Measurements from ENCODE around the gene PTPN6. TPM values are rescaled to one million over a fixed set of nuclear protein-coding genes. Genes with fewer than 3 reads are reported as not detected.

The PTPN6 gene
- total RNA-seq, 2 experiments from 2014 or later: 37.1 to 116 TPM

DNA sequence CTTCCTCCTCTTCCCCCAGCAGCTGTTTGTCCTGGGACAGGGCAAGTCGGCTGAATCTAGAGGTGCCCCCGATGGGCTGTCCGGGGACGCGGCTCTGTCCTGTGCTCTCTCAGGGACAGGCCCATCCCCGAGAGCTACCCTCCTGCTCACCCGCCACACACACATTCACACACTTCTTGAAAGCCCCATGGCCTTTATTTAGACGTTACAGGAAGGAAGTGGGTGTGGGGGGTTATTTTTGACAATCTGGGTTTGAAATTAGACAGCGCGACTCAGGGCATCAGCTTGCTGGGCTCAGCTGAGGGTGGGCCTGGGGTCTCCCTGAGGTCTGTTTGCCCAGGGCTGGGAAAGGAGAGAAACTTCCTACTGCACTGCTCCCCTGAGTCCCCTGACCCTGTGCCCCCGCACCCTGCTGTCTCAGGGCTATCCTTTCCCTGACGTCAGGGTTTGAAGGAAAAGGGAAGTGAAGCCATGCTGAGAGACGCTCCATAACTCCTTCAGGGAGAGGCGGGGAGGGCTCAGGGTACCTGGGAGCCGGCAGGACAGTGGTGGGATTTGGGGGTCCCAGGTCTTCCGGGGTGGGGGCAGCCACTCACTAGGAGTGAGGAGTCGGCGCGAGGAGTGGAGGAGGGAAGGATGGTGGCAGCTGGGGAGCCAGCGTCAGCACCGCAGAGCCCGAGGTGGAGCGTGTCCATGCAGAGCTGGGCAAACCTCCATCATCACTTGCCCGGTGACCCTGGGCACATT lies 8.1 kb downstream of the PTPN6 start:
- no peaks in the 10 kb centered on the region for H3K9me3 ChIP-seq (ENCODE audit: low read length)
- TF ChIP-seq CTCF (conservative IDR thresholded peaks at IDR 0.05; ENCODE audit: low read length) (no peak), EZH2phosphoT487 (IDR thresholded peaks at IDR 0.05; ENCODE audit: borderline replicate concordance, low read depth, low read length) (no peak)
- H3K36me3 ChIP-seq (ENCODE audit: insufficient read depth, low read length): peaks cover 6% of the 10 kb centered on the region; the same call in 1 of the 2 replicates
- H3K4me2 ChIP-seq (ENCODE audit: low read length): peak overlapping the region; percentile 75
- no peaks in the 10 kb centered on the region for H3K9me2 ChIP-seq (ENCODE audit: insufficient read depth, low read length)
- H3K4me1 ChIP-seq (ENCODE audit: insufficient read depth, low read length, poor library complexity, severe bottlenecking): peaks cover 75% of the 10 kb centered on the region
- peak; percentile 87 for DNase-seq (ENCODE audit: low spot score)
- no TSS peak for BruUV-seq (replicated peaks)
- intact Hi-C loops (cut with micrococcal nuclease; ENCODE audit: unreplicated experiment): loop anchor here (1.0 kb wide), 1 partner anchor 8 kb away; the partner anchor contains the start of gene PTPN6
- peak overlapping the region; percentile 63 for H3K27ac ChIP-seq (ENCODE audit: low read depth, low read length, poor library complexity, severe bottlenecking)
- H2AFZ ChIP-seq (ENCODE audit: low read length): peak overlapping the region; percentile 1; the same call in 1 of the 2 replicates
- CTCF ChIA-PET (ENCODE audit: unreplicated experiment): interaction anchor here (1.0 to 10.6 kb wide), 4 partner anchors 10 to 107 kb away, joined by 3 to 110 read pairs (median 4); partner anchors contain the start of genes C12orf57, RNU7-1 and USP5
- peak overlapping the region; percentile 55 for H3K4me3 ChIP-seq (ENCODE audit: low read depth, low read length, poor library complexity, severe bottlenecking)
- no peaks in the 10 kb centered on the region for H3K79me2 ChIP-seq (ENCODE audit: insufficient read depth, low read depth, low read length)
- POLR2A ChIA-PET: interaction anchor here (0.6 to 9.3 kb wide), 10 partner anchors 8 to 193 kb away, joined by 3 to 155 read pairs (median 6); partner anchors contain the start of genes C12orf57, PTMS, PTPN6 and RNU7-1
- H4K20me1 ChIP-seq (ENCODE audit: insufficient read depth, low read length): no peaks in the 10 kb centered on the region

GRCh38 chr12:6959805-6960592 lies 8.8 kb downstream of the PTPN6 start:
- H2AFZ ChIP-seq (ENCODE audit: low read length): no peak overlapping the region
- DNase-seq (ENCODE audit: low spot score): no peak
- H3K9me3 ChIP-seq (ENCODE audit: low read length): no peaks in the 10 kb centered on the region
- BruUV-seq (replicated peaks): no TSS peak
- peaks cover 74% of the 10 kb centered on the region for H3K4me1 ChIP-seq (ENCODE audit: insufficient read depth, low read length, poor library complexity, severe bottlenecking)
- H3K36me3 ChIP-seq (ENCODE audit: insufficient read depth, low read length): peaks cover 14% of the 10 kb centered on the region
- ChIA-PET CTCF (ENCODE audit: unreplicated experiment) (interaction anchor here (0.9 to 10.6 kb wide), 4 partner anchors 10 to 108 kb away, joined by 3 to 110 read pairs (median 4); partner anchors contain the start of genes C12orf57, RNU7-1 and USP5), POLR2A (interaction anchor here (0.6 to 9.3 kb wide), 10 partner anchors 8 to 59 kb away, joined by 3 to 155 read pairs (median 4); partner anchors contain the start of genes C12orf57, PHB2, PTPN6 and RNU7-1)
- peak overlapping the region; percentile 63 for H3K27ac ChIP-seq (ENCODE audit: low read depth, low read length, poor library complexity, severe bottlenecking)
- H3K79me2 ChIP-seq (ENCODE audit: insufficient read depth, low read depth, low read length): no peaks in the 10 kb centered on the region
- TF ChIP-seq EZH2phosphoT487 (IDR thresholded peaks at IDR 0.05; ENCODE audit: borderline replicate concordance, low read depth, low read length): no peak
- no peak for TF ChIP-seq CTCF (conservative IDR thresholded peaks at IDR 0.05; ENCODE audit: low read length)
- H4K20me1 ChIP-seq (ENCODE audit: insufficient read depth, low read length): no peaks in the 10 kb centered on the region
- no peaks in the 10 kb centered on the region for H3K9me2 ChIP-seq (ENCODE audit: insufficient read depth, low read length)
- peak overlapping the region; percentile 75 for H3K4me2 ChIP-seq (ENCODE audit: low read length)
- H3K4me3 ChIP-seq (ENCODE audit: low read depth, low read length, poor library complexity, severe bottlenecking): peak overlapping the region; percentile 55
- intact Hi-C loops (cut with micrococcal nuclease; ENCODE audit: unreplicated experiment): loop anchor here (1.0 to 5.0 kb wide), 3 partner anchors 9 to 88 kb away; partner anchors contain the start of genes C12orf57, PTPN6 and SPSB2
